ENCODE data around the gene MGMT.

DNA sequence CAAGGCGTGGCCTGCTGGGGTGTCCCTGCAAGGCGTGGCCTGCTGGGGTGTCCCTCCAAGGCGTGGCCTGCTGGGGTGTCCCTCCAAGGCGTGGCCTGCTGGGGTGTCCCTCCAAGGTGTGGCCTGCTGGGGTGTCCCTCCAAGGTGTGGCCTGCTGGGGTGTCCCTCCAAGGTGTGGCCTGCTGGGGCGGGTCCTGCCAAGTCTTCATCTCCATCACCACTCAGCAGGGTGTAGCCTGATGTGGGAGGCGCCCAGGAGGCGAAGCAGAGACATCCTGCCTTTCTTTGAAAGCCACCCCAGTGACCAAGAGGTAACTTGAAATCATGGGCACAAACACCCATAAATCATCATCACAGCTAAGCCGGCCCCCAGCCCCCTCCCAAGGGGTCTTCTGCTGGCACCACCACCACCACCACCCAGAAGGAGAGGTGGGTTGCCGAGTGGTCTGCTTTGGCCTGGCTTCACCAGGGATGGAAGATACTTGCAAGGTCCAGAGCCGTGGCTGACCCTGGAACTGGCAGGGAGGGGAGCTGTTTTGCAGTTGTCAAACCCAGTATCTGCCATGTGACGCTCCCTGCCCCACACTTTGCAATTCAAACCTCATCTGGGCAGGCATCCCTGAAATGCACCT lies 306.4 kb downstream of the MGMT start:
- TF ChIP-seq POLR2A (IDR thresholded peaks at IDR 0.05; ENCODE audit: low read length) (no peak), GATA1 (IDR thresholded peaks at IDR 0.05; ENCODE audit: low read depth, low read length) (no peak)

Data from erythroblast (primary cell).